Umbilical cord (tissue), 2 donors: ENCODE results near the gene LPAR1. TPM values are rescaled to one million over a fixed set of nuclear protein-coding genes. Genes with fewer than 3 reads are reported as not detected.
"Not testable (repeated sequence)": the region's sequence is repeated elsewhere in the genome, so short reads cannot be mapped to it uniquely, and the experiment has no call there.

ENCODE experiments used
- DNase-seq: peaks from one replicate; pipeline ENCODE4 v3.0.0-alpha.2; 2015; ENCODE audit warnings: low spot score
- total RNA-seq: library from RNA; depleted of rRNA; stranded (reverse); fragments of >200 nt; gene quantifications from one replicate; pipeline ENCODE4 v1.2.3, GENCODE V29; 2014; ENCODE audit warnings: low replicate concordance; ENCODE audit not compliant: insufficient read depth

The LPAR1 gene
- total RNA-seq, 1 donor from 2014 or later = 78.0 TPM

- not testable (repeated sequence) for DNase-seq
These were observed 213.1 kb downstream of the LPAR1 start for GRCh38 chr9:110825129-110825528.
